HFF-Myc (cell line): ENCODE results near the gene ESR2.

Source experiments
- DNase-seq: peaks from one replicate; pipeline ENCODE4 v3.0.0-alpha.2; 2011; ENCODE audit warnings: low read depth; ENCODE audit errors: extremely low read depth
- H3K4me3 ChIP-seq: replicated peaks from 2 replicates; pipeline ENCODE4 v1.5.1; 2011; ENCODE audit warnings: low read depth, mild to moderate bottlenecking, control low read depth, low read length
- TF ChIP-seq, protein P1 (sequence below): IDR thresholded peaks from 2 replicates; pipeline ENCODE4 v1.5.1; 2012; ENCODE audit warnings: mild to moderate bottlenecking, low read depth, low read length, control low read depth; ENCODE audit errors: missing control alignments

The ESR2 gene

DNA sequence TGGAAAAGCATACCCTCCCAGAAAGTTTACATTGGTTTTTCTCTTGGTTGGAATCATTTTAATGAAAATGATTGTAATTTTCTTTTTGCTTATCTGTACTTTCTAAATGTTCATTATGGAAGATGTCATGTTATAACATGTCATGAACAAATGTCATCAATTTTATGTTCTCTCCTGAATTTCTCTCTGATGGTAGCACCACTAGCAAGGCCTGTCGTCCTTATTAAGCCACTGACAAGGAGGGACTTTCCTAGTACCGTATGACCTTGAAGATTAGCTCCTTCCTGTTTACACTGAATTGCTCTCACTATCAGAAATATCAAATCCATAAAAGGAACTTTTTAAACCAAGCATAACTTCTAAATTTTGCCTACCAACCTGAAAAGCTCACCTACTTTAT lies 99.0 kb downstream of the ESR2 start:
- TF ChIP-seq, protein P1, sequence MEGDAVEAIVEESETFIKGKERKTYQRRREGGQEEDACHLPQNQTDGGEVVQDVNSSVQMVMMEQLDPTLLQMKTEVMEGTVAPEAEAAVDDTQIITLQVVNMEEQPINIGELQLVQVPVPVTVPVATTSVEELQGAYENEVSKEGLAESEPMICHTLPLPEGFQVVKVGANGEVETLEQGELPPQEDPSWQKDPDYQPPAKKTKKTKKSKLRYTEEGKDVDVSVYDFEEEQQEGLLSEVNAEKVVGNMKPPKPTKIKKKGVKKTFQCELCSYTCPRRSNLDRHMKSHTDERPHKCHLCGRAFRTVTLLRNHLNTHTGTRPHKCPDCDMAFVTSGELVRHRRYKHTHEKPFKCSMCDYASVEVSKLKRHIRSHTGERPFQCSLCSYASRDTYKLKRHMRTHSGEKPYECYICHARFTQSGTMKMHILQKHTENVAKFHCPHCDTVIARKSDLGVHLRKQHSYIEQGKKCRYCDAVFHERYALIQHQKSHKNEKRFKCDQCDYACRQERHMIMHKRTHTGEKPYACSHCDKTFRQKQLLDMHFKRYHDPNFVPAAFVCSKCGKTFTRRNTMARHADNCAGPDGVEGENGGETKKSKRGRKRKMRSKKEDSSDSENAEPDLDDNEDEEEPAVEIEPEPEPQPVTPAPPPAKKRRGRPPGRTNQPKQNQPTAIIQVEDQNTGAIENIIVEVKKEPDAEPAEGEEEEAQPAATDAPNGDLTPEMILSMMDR = no peak
- DNase-seq = no peak
- H3K4me3 ChIP-seq = no peak overlapping the region

DNA sequence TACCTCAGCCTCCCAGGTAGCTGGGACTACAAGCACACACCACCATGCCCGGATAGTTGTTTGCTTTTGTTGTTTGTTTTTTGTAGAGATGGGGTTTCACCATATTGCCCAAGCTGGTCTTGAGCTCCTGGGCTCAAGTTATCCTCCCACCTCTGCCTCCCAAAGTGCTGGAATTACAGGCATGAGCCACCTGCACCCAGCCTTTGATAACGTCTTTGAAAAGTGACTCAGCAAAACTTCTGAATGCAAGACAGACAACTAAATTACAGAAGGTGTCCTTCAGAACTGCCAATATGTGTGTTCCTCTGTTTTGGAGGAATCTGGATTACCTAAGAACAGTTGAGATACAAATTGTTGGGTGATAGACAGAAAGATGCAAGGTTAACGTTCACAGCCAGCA lies 99.8 kb downstream of the ESR2 start:
- no peak overlapping the region for H3K4me3 ChIP-seq
- DNase-seq = no peak
- TF ChIP-seq, protein P1 = no peak

GRCh38 chr14:64193821-64194220 lies 100.3 kb downstream of the ESR2 start:
- H3K4me3 ChIP-seq = no peak overlapping the region
- no peak for DNase-seq
- TF ChIP-seq, protein P1 = no peak

DNA sequence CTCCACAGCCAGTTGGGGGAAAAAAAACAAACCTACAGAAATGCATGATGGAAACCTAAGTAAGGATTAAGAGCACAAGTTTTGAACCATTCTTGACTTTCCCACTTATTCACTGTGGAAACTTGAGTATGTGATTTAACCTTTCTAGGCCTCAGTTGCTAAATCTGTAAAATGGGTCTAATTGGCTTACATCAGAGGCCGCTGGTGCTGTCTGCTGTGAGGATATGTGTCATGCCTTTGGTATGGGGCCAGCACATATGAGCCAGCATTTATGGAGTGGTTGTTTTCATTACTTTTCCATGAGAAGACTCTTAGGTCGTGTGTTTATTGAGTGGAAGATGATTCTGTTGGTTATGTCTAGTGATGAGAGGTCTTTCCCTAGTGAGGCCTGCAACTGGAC lies 102.4 kb downstream of the ESR2 start:
- no peak overlapping the region for H3K4me3 ChIP-seq
- TF ChIP-seq, protein P1 = no peak
- peak; percentile 26 for DNase-seq

GRCh38 chr14:64190974-64191502 lies 103.1 kb downstream of the ESR2 start:
- TF ChIP-seq, protein P1 = no peak
- no peak overlapping the region for H3K4me3 ChIP-seq
- DNase-seq = no peak

DNA sequence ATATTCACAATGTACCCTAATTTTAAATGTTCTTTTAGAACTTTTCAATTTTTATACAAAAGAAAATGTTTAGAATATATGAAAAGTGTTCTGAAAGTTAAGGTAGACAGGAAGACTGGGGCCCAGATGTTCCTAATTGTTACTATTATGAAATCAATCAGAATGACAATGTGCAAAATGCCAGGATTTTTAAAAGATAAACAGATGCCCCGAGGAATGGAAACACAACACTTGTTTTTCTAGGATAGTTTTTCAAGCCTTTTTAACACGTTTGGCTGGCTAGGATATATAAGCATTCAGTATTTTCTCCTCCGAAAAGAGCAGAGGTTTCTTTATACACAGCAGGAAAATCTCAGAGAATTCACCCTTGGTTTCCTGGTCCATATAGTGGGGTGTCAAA lies 106.8 kb downstream of the ESR2 start:
- H3K4me3 ChIP-seq = no peak overlapping the region
- TF ChIP-seq, protein P1 = no peak
- no peak for DNase-seq
